Daoy (cell line): ENCODE data around the gene SHCBP1L. TPM values are rescaled to one million over a fixed set of nuclear protein-coding genes. Genes with fewer than 3 reads are reported as not detected.

ENCODE experiments used
- DNase-seq: peaks from one replicate; pipeline ENCODE4 v3.0.0-alpha.2; 2015; ENCODE audit warnings: low read depth
- total RNA-seq: library from RNA; depleted of rRNA; stranded (reverse); fragments of >200 nt; shearing (Covaris generic); gene quantifications from 2 replicates; pipeline ENCODE4 v1.2.3, GENCODE V29; 2014; rRNA removed

SHCBP1L gene
- total RNA-seq: not detected in 2 replicates

GRCh38 chr1:182952677-182953444, at the start of gene SHCBP1L:
TSS of gene SHCBP1L (minus strand) at chr1:182953166. CDS start at chr1:182953133, 33 bp downstream.
- DNase-seq: no peak

DNA sequence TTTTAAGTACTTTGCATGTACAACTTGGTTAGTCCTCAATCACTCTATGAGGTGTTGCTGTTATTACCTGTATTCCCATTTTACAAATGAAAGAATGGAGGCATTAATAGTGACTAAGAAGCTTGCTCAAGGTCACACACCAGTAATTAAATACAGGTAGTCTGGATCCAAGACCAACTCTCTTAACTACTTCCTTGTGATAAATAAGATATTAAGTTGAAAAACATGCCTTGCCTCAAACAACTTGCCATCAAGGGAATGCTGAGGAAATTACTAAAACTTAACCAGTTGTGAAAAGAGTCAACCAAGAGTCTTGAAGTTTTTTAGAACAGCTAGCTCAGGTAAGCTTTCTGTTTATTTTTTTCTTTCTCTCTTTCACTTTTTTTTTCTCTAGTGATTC, 49.3 kb upstream of the SHCBP1L start:
- DNase-seq: no peak

DNA sequence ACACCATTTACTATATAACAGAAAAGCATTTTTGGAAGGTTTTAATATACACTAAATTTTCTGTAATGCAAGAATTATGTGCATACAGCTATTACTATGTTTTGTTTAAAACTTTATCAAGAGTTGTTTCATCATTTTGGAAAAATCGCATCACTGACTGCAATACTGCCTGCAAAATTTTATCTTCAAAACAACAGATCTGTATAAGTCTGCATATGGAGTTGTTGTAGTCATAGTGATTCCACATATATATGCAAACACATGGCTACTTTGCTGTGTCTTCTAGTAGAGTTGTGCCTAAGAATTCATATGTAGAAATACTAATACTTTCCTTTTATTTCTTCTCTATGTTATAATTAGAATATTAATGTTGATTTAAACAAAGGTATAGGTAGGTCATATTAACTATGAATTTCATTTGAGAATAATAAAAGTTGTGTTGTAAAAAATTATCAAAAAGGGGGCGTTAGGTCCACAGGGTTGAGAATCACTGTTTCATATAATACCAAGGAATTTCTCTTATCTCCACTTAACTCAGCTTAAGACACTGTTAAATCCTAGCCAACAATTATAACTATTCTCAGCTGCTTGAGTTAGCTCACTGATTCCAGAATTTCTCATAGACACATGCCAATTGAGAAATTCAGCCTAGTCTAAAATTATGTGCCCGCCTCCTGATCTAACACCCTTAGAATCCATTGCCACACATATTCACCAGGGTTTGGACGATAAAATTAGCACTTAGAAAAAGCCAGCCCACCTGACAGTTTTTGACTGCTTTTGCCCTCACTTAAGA, 47.4 kb upstream of the SHCBP1L start:
- DNase-seq: no peak

DNA sequence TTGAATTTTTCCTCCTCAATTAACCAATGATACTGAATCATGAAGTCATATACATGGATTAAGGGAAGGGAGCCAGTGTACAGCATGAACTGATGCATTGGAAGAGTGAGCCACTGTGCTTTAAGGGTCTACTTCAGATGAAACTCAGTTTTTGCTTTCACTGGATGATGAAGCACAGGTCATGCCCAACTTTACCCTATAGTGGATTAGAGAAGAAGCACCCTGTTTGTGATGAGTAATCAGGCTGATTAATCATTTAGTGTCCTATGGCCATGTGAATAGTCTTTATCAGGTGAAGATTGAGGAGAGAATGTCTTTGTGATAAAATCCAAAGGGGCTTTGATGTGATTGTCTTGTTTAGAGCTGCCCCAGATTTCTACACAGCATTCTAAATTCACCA, 45.5 kb upstream of the SHCBP1L start:
- DNase-seq: no peak

DNA sequence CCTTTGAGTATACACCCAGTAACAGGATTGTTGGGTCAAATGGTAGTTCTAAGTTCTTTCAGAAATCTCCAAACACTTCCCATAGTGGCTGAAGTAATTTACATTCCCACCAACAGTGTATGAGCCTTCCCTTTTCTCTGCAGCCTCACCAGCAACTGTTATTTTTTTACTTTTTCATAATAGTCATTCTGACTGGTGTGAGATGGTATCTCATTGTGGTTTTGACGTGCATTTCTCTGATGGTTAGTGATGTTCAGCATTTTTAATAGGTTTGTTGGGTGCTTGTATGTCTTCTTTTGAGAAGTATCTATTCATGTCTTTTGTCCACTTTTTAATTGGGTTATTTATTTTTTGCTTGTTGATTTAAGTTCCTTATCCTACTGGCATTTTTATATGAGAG, 43.9 kb upstream of the SHCBP1L start:
- DNase-seq: no peak

- no peak for DNase-seq
Measured at GRCh38 chr1:182995894-182996293, 42.9 kb upstream of the SHCBP1L start.

DNA sequence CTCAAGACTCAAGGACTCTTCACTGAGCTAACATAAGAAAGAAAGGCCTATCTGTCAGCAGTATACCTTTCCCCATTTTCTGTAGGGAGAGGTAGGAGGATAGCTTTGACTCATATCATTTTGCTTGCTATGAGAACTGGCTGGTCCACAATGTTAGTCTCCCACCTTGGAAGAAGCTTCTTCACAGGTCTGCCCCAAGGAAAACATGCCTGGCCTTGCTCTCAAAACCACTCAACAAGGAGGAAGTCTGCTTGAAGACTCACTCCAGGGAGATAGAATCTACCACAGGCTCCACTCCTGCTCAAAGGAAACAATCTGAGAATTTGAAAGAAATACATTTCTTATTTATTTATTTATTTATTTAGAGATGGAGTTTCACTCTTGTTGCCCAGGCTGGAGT, 40.8 kb upstream of the SHCBP1L start:
- no peak for DNase-seq

- DNase-seq: no peak
Measured at GRCh38 chr1:182990413-182991144, 37.6 kb upstream of the SHCBP1L start.

- DNase-seq: no peak
Measured at GRCh38 chr1:182985876-182986275, 32.9 kb upstream of the SHCBP1L start.

DNA sequence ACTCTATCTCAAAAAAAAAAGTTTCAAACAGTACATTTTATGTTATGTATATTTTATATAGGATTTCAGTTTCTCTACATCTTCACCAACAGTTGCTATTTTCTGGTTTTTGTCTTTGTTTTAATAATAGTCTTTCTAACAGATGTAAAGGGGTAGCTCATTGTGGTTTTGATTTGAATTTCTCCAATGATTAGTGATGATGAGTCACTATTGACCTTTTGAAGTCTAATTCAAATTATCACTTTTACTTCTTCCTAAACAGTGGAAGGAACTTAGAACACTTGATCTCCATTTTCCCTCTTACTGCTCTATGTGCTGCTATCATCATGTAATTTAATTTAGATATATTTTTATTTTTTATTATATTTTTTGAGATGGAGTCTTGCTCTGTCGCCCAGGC, 31.7 kb upstream of the SHCBP1L start:
- no peak for DNase-seq

DNA sequence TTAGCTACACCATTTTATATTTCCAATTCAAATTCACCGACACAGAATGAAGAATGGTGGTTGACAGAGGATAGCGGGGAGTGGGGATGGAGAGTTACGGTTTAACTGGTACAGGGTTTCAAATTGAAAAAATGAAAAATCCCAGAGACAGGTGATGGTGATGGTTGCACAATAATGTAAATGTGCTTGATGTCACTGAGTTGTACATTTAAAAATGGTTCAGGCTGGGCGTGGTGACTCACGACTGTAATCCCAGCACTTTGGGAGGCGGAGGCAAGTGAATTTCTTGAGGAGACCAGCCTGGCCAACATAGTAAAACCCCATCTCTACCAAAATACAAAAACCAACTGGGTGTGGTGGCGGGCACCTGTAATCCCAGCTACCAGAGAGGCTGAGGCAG, 31.2 kb upstream of the SHCBP1L start:
- no peak for DNase-seq

DNA sequence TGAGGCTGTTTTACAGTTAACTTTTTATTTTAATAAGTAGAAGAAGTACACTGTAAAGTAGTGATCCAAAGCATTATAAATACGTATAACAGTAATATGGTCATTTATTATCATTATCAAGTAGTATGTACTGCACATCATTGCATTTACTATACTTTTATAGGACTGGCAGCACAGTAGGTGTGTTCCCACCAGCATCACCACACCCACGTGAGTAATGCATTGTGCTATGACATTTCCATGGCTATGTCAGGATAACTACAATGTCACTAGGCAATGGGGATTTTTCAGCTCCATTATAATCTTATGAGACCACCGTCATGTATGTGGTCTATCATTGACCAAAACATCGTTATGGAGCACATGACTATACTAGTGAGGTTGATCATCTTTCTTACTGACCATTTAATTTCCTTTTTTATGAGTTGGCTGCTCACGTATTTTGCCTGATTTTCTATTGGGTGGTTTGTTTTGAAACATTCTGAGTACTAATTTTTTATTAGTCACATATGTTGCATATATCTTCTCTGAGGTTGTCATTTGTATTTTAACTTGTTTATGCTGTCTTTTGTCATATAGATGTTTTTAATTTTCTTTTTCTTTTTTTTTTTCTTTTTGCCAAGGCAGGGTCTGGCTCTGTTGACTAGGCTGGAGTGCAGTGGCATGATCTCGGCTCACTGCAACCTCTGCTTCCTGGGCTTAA, 25.3 kb upstream of the SHCBP1L start:
- peak; percentile 21 for DNase-seq

GRCh38 chr1:182977480-182977879, 24.5 kb upstream of the SHCBP1L start:
- no peak for DNase-seq

DNA sequence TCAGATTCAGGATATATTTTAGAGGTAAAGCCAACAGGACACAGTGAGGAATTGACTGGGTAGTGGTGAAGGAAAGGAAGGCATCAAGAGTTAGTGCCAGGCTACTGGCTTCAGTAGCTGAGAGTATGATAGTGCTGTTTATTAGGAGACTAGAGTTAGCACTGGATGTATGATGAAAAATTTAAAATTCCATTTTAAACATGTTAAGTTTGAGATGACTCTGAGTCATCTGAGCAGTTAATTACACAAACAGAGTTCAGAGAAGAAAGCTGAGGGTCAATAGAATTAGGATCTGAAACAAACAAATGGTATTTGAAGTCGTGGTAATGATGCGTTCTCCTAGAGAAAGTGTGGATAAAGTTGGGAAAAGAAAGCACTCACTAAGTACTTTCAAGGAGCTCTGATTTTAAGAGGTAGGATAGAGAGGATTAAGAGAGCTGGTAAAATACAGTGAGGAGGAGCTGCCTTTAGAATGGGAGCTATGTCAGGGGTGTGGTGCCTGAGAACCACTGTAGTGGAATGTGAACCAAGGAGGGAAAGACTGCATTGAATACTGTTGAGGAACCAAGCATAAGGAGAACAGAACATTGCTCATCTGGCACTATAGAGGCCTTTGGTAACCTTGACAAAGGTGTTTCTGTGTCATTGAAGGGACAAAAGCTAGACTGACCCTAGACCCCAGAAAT, 21.7 kb upstream of the SHCBP1L start:
- no peak for DNase-seq

- no peak for DNase-seq
Measured at GRCh38 chr1:182972829-182973228, 19.9 kb upstream of the SHCBP1L start.

DNA sequence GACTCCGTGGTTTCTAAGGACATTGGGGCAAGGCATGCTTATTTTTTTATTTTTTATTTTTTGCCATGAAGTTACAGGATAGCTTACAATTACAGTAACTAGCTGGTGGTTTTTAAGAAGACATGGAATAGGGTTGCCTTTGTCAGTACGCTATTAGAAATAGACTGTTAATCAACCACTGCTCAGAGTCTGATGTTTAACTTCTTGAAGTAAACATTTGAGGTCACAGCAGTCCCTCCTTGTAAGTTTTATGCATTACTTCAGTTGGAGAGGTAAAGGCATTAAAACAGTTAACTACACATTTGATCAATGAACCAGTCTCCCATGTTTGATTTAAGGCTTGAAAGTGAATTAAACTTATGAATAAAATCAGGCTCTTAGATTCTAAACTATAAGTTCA, 19.3 kb upstream of the SHCBP1L start:
- DNase-seq: no peak

DNA sequence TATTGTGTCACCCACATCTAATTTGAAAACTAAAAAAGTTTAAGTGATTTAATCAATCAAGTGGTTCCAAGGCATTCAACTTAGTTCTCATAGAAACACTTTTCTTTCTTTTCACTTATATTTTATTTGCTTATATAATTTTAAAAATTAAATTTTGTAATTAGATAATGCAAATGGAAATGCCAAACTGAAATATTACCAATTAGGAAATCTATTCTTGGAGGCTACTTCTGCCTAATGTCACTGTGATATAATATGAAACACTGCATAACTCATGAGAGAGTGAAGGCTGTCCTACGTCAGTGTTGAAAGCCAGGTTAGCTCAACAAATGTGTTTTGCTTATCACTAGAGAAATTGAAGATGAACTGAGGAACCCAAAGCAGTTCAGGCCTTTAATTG, 18.3 kb upstream of the SHCBP1L start:
- no peak for DNase-seq

DNA sequence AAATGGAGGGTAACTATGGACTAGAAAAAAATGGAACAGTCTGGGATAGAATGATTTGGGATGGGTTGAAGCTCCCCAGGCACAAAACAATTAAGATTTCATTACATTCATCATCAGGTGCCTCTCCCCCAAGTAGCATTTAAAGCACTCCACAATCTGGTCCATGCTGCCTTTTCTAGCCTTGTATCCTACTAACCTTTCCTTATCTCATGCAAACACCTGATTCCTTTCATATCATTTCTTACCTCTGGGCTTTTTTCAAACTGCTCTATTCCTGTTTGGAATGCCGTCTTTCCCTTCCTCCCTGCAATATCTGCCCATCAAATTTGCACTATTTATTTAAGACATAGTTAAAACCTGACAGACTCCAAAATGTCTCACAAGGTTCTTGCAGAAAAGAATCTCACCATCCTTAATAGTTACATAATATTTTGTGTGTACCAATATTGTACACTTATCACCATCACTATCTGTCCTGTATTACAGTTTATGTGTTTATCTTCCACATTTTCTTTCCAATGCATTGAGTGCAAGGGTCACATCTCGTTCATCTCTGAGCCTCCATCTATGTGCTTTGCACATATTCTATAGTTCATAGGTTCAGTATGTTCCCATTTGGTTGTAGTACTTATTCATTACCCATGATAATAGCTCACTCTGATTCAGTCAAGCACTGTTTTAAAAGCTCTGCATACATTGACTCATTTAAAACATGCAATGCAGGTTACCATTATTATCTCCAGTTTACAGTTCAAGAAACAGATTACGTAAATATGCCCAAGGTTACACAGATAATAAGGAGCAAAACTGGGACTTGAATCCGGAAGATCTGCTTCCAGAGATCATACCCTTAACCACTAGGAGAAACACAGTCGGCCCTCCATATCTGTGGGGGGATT, 16.1 kb upstream of the SHCBP1L start:
- no peak for DNase-seq

GRCh38 chr1:182968151-182968741, 15.3 kb upstream of the SHCBP1L start:
- peak; percentile 24 for DNase-seq

- no peak for DNase-seq
Measured at GRCh38 chr1:182965861-182966260, 12.9 kb upstream of the SHCBP1L start.
